OCI-LY1 (cell line): ENCODE data around the gene CCDC117.
"Not testable (repeated sequence)": the region's sequence is repeated elsewhere in the genome, so short reads cannot be mapped to it uniquely, and the experiment has no call there.

Source experiments
- H2AFZ ChIP-seq: fragments of 200-600 bp; sonication (generic), shearing (Covaris generic); 2 replicates; pipeline ENCODE4 v1.6.0; 2014; ENCODE audit warnings: antibody characterized with exemption, mild to moderate bottlenecking, low read length
- H3F3A ChIP-seq: fragments of 200-600 bp; sonication (generic), shearing (Covaris generic); 2 replicates; pipeline ENCODE4 v1.6.0; 2014; ENCODE audit warnings: mild to moderate bottlenecking, antibody characterized with exemption, low read length, moderate library complexity; ENCODE audit not compliant: insufficient read depth
- H3K27ac ChIP-seq: fragments of 200-600 bp; sonication (generic); 2 replicates; pipeline ENCODE4 v1.5.1; 2014; ENCODE audit warnings: low read length, mixed run types, mild to moderate bottlenecking, low read depth; ENCODE audit not compliant: poor library complexity, severe bottlenecking
- H3K27me3 ChIP-seq: fragments of 200-600 bp; sonication (generic); 2 replicates; pipeline ENCODE4 v1.6.0; 2014; ENCODE audit warnings: antibody characterized with exemption, mild to moderate bottlenecking, low read length, moderate library complexity; ENCODE audit not compliant: insufficient read depth
- H3K36me3 ChIP-seq: fragments of 200-600 bp; sonication (generic); 2 replicates; pipeline ENCODE4 v1.6.1; 2014; ENCODE audit warnings: mild to moderate bottlenecking, antibody characterized with exemption, low read length, moderate library complexity, mixed read lengths; ENCODE audit not compliant: insufficient read depth
- H3K4me1 ChIP-seq: fragments of 200-600 bp; sonication (generic); 2 replicates; pipeline ENCODE4 v1.5.1; 2014; ENCODE audit warnings: mild to moderate bottlenecking, low read length, moderate library complexity; ENCODE audit not compliant: insufficient read depth, severe bottlenecking
- H3K4me2 ChIP-seq: fragments of 200-600 bp; sonication (generic), shearing (Covaris generic); 2 replicates; pipeline ENCODE4 v1.6.1; 2014; ENCODE audit warnings: low read length
- H3K4me3 ChIP-seq: fragments of 200-600 bp; sonication (generic); 2 replicates; pipeline ENCODE4 v1.5.1; 2014; ENCODE audit warnings: low read length, low read depth, mild to moderate bottlenecking, mixed read lengths; ENCODE audit not compliant: poor library complexity, severe bottlenecking
- H3K79me2 ChIP-seq: fragments of 200-600 bp; shearing (Covaris generic); 2 replicates; pipeline ENCODE4 v1.6.1; 2016; ENCODE audit warnings: mixed run types, low read length, mixed read lengths; ENCODE audit not compliant: insufficient read depth
- H3K9ac ChIP-seq: fragments of 200-600 bp; sonication (generic), shearing (Covaris generic); 2 replicates; pipeline ENCODE4 v1.6.1; 2014; ENCODE audit warnings: mild to moderate bottlenecking, low read length, mixed read lengths
- H3K9me2 ChIP-seq: fragments of 200-600 bp; sonication (generic), shearing (Covaris generic); 2 replicates; pipeline ENCODE4 v1.6.1; 2014; ENCODE audit warnings: low read depth, mild to moderate bottlenecking, low read length, mixed read lengths
- H3K9me3 ChIP-seq: fragments of 200-600 bp; shearing (Covaris generic); 2 replicates; pipeline ENCODE4 v1.6.1; 2014; ENCODE audit warnings: low read length, mixed read lengths
- H4K20me1 ChIP-seq: fragments of 200-600 bp; sonication (generic), shearing (Covaris generic); 2 replicates; pipeline ENCODE4 v1.6.0; 2016; ENCODE audit warnings: mild to moderate bottlenecking, low read length; ENCODE audit not compliant: insufficient read depth
- EZH2 ChIP-seq: fragments of 200-600 bp; sonication (generic), shearing (Covaris generic); IDR thresholded peaks from 2 replicates; pipeline ENCODE4 v1.8.0; 2017; ENCODE audit warnings: borderline replicate concordance, mixed run types, mild to moderate bottlenecking, antibody characterized with exemption, low read length, moderate library complexity, mixed read lengths
- TF ChIP-seq, protein P1 (sequence below): fragments of 200-600 bp; sonication (generic), shearing (Covaris generic); IDR thresholded peaks from 2 replicates; pipeline ENCODE4 v1.5.1; 2017; ENCODE audit warnings: mild to moderate bottlenecking, antibody characterized with exemption, low read length, moderate library complexity, mixed read lengths

The CCDC117 gene

DNA sequence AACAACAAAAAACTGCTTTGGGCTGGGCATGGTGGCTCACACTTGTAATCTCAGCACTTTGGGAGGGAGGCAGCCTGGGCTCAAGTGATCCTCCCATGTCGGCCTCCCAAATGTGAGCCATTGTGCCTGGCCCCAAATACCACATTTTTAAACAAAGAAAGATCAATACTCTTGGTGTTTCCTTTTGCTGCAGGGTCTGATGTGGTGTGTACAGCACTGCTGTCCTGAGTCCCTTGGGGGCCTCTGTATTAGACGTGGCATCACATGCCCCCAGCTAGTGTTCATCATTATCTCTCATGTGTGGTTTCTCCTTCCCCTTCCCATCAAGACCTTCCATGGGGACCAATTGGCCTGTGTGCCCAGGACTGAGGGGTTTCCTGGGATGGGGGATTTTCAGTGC lies 48.4 kb downstream of the CCDC117 start:
- Histone ChIP-seq H3K9ac (no peak overlapping the region), H3K79me2 (no peaks in the 10 kb centered on the region), H3K4me3 (no peak overlapping the region), H3K4me1 (peaks cover 10% of the 10 kb centered on the region), H2AFZ (no peak overlapping the region), H3F3A (no peaks in the 10 kb centered on the region), H3K36me3 (no peaks in the 10 kb centered on the region), H3K9me3 (no peaks in the 10 kb centered on the region), H3K9me2 (no peaks in the 10 kb centered on the region), H3K27ac (no peak overlapping the region), H3K27me3 (no peaks in the 10 kb centered on the region; the same call in 1 of the 2 replicates), H4K20me1 (no peaks in the 10 kb centered on the region), H3K4me2 (no peak overlapping the region)
- no peak for TF ChIP-seq EZH2
- TF ChIP-seq, protein P1, sequence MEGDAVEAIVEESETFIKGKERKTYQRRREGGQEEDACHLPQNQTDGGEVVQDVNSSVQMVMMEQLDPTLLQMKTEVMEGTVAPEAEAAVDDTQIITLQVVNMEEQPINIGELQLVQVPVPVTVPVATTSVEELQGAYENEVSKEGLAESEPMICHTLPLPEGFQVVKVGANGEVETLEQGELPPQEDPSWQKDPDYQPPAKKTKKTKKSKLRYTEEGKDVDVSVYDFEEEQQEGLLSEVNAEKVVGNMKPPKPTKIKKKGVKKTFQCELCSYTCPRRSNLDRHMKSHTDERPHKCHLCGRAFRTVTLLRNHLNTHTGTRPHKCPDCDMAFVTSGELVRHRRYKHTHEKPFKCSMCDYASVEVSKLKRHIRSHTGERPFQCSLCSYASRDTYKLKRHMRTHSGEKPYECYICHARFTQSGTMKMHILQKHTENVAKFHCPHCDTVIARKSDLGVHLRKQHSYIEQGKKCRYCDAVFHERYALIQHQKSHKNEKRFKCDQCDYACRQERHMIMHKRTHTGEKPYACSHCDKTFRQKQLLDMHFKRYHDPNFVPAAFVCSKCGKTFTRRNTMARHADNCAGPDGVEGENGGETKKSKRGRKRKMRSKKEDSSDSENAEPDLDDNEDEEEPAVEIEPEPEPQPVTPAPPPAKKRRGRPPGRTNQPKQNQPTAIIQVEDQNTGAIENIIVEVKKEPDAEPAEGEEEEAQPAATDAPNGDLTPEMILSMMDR: no peak

DNA sequence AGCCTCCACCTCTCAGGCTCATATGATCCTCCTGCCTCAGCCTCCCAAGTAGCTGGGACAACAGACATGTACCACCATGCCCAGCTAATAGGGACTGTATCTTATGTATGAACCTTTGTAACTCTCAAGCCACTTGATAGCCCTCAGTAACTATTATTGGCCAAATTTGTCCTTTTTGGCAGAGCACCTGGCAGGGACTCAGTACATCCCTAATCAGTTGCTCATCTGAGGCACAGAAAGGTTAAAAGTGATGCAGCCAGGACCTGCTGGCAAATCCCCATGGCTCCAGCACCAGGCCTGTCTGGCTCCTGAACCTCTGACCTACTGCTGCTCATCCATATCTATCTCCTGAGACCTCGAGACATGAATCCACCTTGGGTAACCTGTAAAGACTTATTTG lies 49.0 kb downstream of the CCDC117 start:
- H3K27me3 ChIP-seq: no peaks in the 10 kb centered on the region; the same call in 1 of the 2 replicates
- no peaks in the 10 kb centered on the region for H3K9me3 ChIP-seq
- H3K27ac ChIP-seq: no peak overlapping the region
- no peaks in the 10 kb centered on the region for H3F3A ChIP-seq
- H3K36me3 ChIP-seq: no peaks in the 10 kb centered on the region
- no peak overlapping the region for H2AFZ ChIP-seq
- TF ChIP-seq, protein P1: no peak
- TF ChIP-seq EZH2: no peak
- no peaks in the 10 kb centered on the region for H3K79me2 ChIP-seq
- no peaks in the 10 kb centered on the region for H4K20me1 ChIP-seq
- H3K9ac ChIP-seq: no peak overlapping the region
- H3K4me2 ChIP-seq: no peak overlapping the region
- H3K4me1 ChIP-seq: peaks cover 10% of the 10 kb centered on the region
- H3K4me3 ChIP-seq: no peak overlapping the region
- no peaks in the 10 kb centered on the region for H3K9me2 ChIP-seq

DNA sequence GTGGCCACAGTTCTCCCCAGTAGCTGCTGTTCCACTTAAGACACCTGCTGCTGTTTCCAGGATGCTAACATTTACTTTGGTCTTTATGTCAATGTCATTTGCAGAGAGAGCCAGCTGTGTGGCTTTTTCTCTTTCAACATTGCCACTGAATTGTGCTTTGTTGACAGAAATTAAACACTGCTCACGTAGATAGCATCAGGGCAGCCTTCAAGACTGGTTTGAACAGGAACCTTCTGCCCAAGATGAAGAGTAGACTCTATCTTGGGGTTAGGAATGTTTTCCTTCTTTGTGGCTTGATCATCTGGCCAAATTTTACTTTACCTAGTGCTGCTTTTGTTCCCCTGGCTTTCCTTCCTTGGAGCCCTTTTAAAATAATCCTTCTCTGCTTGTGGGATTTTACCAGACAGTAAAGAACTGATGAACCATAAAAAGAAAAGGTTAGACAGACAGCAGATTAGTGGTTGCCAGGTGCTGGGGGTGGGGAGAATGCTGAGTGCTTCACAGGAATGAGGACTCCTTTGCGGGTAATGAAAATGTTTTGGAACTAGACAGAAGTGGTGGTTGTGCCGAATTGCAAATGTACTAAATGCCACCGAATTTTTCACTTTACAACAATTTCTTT lies 50.5 kb downstream of the CCDC117 start:
- Histone ChIP-seq H3K79me2 (no peaks in the 10 kb centered on the region), H3K9me2 (no peaks in the 10 kb centered on the region), H2AFZ (no peak overlapping the region), H3K27me3 (no peaks in the 10 kb centered on the region; the same call in 1 of the 2 replicates), H3K4me3 (no peak overlapping the region), H3K4me1 (peaks cover 10% of the 10 kb centered on the region), H3K36me3 (no peaks in the 10 kb centered on the region), H3K4me2 (no peak overlapping the region), H3K9me3 (no peaks in the 10 kb centered on the region), H4K20me1 (no peaks in the 10 kb centered on the region), H3K9ac (no peak overlapping the region), H3F3A (no peaks in the 10 kb centered on the region), H3K27ac (no peak overlapping the region)
- no peak for TF ChIP-seq EZH2
- TF ChIP-seq, protein P1: no peak

DNA sequence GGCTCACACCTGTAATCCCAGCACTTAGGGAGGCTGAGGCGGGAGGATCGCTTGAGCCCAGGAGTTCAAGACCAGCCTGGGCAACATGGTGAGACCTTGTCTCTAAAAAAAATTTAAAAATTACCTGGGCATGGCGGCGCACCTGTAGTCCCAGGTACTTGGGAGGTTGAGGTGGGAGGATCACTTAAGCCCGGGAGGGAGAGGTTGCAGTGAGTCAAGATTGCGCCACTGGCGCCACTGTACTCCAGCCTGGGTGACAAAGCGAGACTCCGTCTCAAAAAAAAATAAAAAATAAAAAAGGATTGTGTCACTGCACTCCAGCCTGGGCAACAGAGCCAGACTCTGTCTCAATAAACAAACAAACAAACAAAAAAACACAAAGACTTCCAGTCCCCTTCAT lies 52.0 kb downstream of the CCDC117 start:
- H3K36me3 ChIP-seq, H3F3A ChIP-seq, H3K27me3 ChIP-seq, H3K9ac ChIP-seq, H4K20me1 ChIP-seq, H3K4me2 ChIP-seq, H3K27ac ChIP-seq, H3K79me2 ChIP-seq, H2AFZ ChIP-seq, H3K9me2 ChIP-seq, H3K9me3 ChIP-seq, H3K4me3 ChIP-seq: not testable (repeated sequence)
- peaks cover 10% of the 10 kb centered on the region for H3K4me1 ChIP-seq

DNA sequence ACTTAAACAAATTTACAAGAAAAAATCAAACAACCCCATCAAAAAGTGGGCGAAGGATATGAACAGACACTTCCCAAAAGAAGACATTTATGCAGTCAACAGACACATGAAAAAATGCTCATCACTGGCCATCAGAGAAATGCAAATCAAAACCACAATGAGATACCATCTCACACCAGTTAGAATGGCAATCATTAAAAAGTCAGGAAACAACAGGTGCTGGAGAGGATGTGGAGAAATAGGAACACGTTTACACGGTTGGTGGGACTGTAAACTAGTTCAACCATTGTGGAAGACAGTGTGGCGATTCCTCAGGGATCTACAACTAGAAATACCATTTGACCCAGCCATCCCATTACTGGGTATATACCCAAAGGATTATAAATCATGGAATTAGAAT lies 53.9 kb downstream of the CCDC117 start:
- H3K4me3 ChIP-seq, H3K36me3 ChIP-seq, H3K9me2 ChIP-seq, H3K9me3 ChIP-seq, H3K9ac ChIP-seq, H2AFZ ChIP-seq, H3K79me2 ChIP-seq, H4K20me1 ChIP-seq, H3K27ac ChIP-seq, H3K4me2 ChIP-seq, H3F3A ChIP-seq, H3K27me3 ChIP-seq: not testable (repeated sequence)
- peaks cover 10% of the 10 kb centered on the region for H3K4me1 ChIP-seq
